Fibroblast of lung (primary cell): ENCODE results near the gene GRID1.

Experiments
- CTCF ChIP-seq, 2 donors: IDR thresholded peaks in 1 of 2; conservative IDR thresholded peaks in 1 of 2; 1 replicate in 1 of 2; 2 replicates in 1 of 2; pipeline ENCODE4 v1.5.1; 2011 to 2012; ENCODE audit warnings: low read length in 2 of 2, control low read depth in 1 of 2, inconsistent platforms in 1 of 2, low read depth in 1 of 2, mild to moderate bottlenecking in 1 of 2
- EZH2 ChIP-seq: IDR thresholded peaks from 2 replicates; pipeline ENCODE4 v1.5.1; 2012; ENCODE audit warnings: low read length, control low read depth, mild to moderate bottlenecking; ENCODE audit errors: missing control alignments

- TF ChIP-seq CTCF (conservative IDR thresholded peaks at IDR 0.05 in 1 of 2, IDR thresholded peaks at IDR 0.05 in 1 of 2; ENCODE audit: low read depth in 1 of 2, low read length in 2 of 2) (no peak), EZH2 (no peak)
Observed at GRCh38 chr10:85908462-85908861, 458.1 kb downstream of the GRID1 start.
